Activated CD4-positive, alpha-beta T cell treated with anti-CD3 and anti-CD28 coated beads, Interleukin-2, Interleukin-6, amounts not matched to agents 100 ng/mL and 50 ng/mL, durations not matched to agents 16 hours and 8 hours (primary cell): ENCODE data around the gene CHST3.
"Not testable (repeated sequence)": the region's sequence is repeated elsewhere in the genome, so short reads cannot be mapped to it uniquely, and the experiment has no call there.

Experiments
- DNase-seq: peaks from one replicate; pipeline ENCODE4 v3.0.0-alpha.2; 2020

The CHST3 gene

GRCh38 chr10:71974489-71975021, 10.4 kb downstream of the CHST3 start:
- DNase-seq = peak; percentile 54

- DNase-seq = no peak
These were observed 11.1 kb downstream of the CHST3 start for GRCh38 chr10:71975087-71975870.

GRCh38 chr10:71975871-71976725, 11.9 kb downstream of the CHST3 start:
- DNase-seq = no peak

GRCh38 chr10:71977614-71977903, 13.4 kb downstream of the CHST3 start:
- DNase-seq = not testable (repeated sequence)

- DNase-seq = no peak
These were observed 14.3 kb downstream of the CHST3 start for GRCh38 chr10:71978476-71978875.

GRCh38 chr10:71978988-71979691, 14.9 kb downstream of the CHST3 start:
- DNase-seq = no peak

GRCh38 chr10:71979692-71980062, 15.5 kb downstream of the CHST3 start:
- DNase-seq = no peak

- no peak for DNase-seq
These were observed 16.2 kb downstream of the CHST3 start for GRCh38 chr10:71980181-71981014.

- DNase-seq = no peak
These were observed 17.1 kb downstream of the CHST3 start for GRCh38 chr10:71981015-71981875.

- no peak for DNase-seq
These were observed 17.7 kb downstream of the CHST3 start for GRCh38 chr10:71981876-71982230.

- DNase-seq = no peak
These were observed 18.3 kb downstream of the CHST3 start for GRCh38 chr10:71982269-71983178.

- DNase-seq = no peak
These were observed 20.1 kb downstream of the CHST3 start for GRCh38 chr10:71984126-71984808.

GRCh38 chr10:71984809-71985388, 20.7 kb downstream of the CHST3 start:
- DNase-seq = no peak

- peak; percentile 49 for DNase-seq
These were observed 21.5 kb downstream of the CHST3 start for GRCh38 chr10:71985542-71986250.

- DNase-seq = not testable (repeated sequence)
These were observed 24.7 kb downstream of the CHST3 start for GRCh38 chr10:71988895-71989294.

GRCh38 chr10:71989661-71990454, 25.7 kb downstream of the CHST3 start:
- no peak for DNase-seq

GRCh38 chr10:71990706-71991269, 26.6 kb downstream of the CHST3 start:
- DNase-seq = no peak

GRCh38 chr10:71995449-71995848, 31.3 kb downstream of the CHST3 start:
- no peak for DNase-seq
